ENCODE results near the gene OR4F3. TPM values are rescaled to one million over a fixed set of nuclear protein-coding genes. Genes with fewer than 3 reads are reported as not detected.
"Not testable (repeated sequence)": the region's sequence is repeated elsewhere in the genome, so short reads cannot be mapped to it uniquely, and the experiment has no call there.

The OR4F3 gene
- polyA plus RNA-seq (2012; ENCODE audit: low read depth, missing spikeins) = not detected

- FAIRE-seq; DNase-seq (ENCODE audit: insufficient read length, low spot score): not testable (repeated sequence)
Observed at GRCh38 chr5:181366968-181367367, at the start of gene OR4F3. Gene OR4F3 (plus strand): TSS chr5:181367268.

Measured in GM12891 (cell line).